H1 (cell line): ENCODE results near the gene SYNJ2. TPM values are rescaled to one million over a fixed set of nuclear protein-coding genes. Genes with fewer than 3 reads are reported as not detected.

ENCODE experiments used
- CBX5 ChIP-seq: fragments of 300-800, 300-1000 bp; sonication (generic); IDR thresholded peaks from 2 replicates; pipeline ENCODE4 v1.7.1; 2016; ENCODE audit warnings: antibody characterized with exemption, low read length, low read depth
- EGR1 ChIP-seq: IDR thresholded peaks from 2 replicates; pipeline ENCODE4 v1.6.1; 2011; ENCODE audit warnings: low read depth, low read length, borderline replicate concordance
- POLR2AphosphoS5 ChIP-seq: IDR thresholded peaks from 2 replicates; pipeline ENCODE4 v1.6.1; 2011; ENCODE audit warnings: low read depth, low read length
- SP1 ChIP-seq: IDR thresholded peaks from 2 replicates; pipeline ENCODE4 v1.6.1; 2011; ENCODE audit warnings: low read depth, low read length
- polyA plus RNA-seq, 7 experiments: library from polyadenylated mRNA; depleted of rRNA in 3 of 7; stranded (reverse) in 5 of 7; unstranded in 2 of 7; fragments of >200 nt in 5 of 7; fragments of 200-250 nt in 2 of 7; gene quantifications; 1 replicate in 5 of 7; 2 replicates in 1 of 7; 4 replicates in 1 of 7; pipeline versions ENCODE4 v1.2.1 to v1.2.3, GENCODE V29; 2011 to 2013; ENCODE audit warnings: missing spikeins in 2 of 7, mixed read lengths in 2 of 7
- total RNA-seq: library from RNA; stranded (reverse); fragmentation: NEBNext Ultra II Directional; extraction: Animal tissue kit (Norgen Biotek cat#: 25700); gene quantifications from 2 replicates; pipeline ENCODE4 v1.2.1, GENCODE V29; 2021

Gene SYNJ2
- total and polyA plus RNA-seq, 2 of the 8 experiments (the other 6 are each of a cell fraction or from before 2014, with no cell fraction given): 3.7 to 13.9 TPM

GRCh38 chr6:158017621-158018040, 36.0 kb downstream of the SYNJ2 start (continued):
- TF ChIP-seq POLR2AphosphoS5 (no peak), SP1 (no peak), EGR1 (no peak), CBX5 (no peak)
- TF ChIP-seq, all 59 proteins: peak for 0
